MCF 10A (cell line): Measurements from ENCODE around the gene PRKCZ. TPM values are rescaled to one million over a fixed set of nuclear protein-coding genes. Genes with fewer than 3 reads are reported as not detected.

Source experiments
- BruUV-seq: library from RNA; stranded (reverse); fragments of 400-500 nt; replicated peaks from 2 replicates; lab custom pipeline; 2021; lab: Mats Ljungman, UMichigan
- CTCF ChIA-PET: fragments of 300-600 bp; sonication (Branson Sonifier 250); formaldehyde crosslinking; extraction: SDS; loops from one replicate; lab custom pipeline; 2021; ENCODE audit warnings: antibody characterized with exemption, inconsistent platforms; lab: Yijun Ruan, JAX
- POLR2A ChIA-PET: fragments of 300-600, 350-650 bp; sonication (Branson Sonifier 250); formaldehyde crosslinking; extraction: SDS; loops from one replicate; lab custom pipeline; 2020; ENCODE audit warnings: antibody characterized with exemption, inconsistent platforms; lab: Yijun Ruan, JAX
- DNase-seq: peaks from one replicate; pipeline ENCODE4 v3.0.0-alpha.2; 2018; ENCODE audit not compliant: unreplicated experiment
- H3K27ac Mint-ChIP-seq: one replicate; pipeline ENCODE4 v1.8.0; 2022; ENCODE audit warnings: mild to moderate bottlenecking, low read depth, mixed read lengths; ENCODE audit not compliant: unreplicated experiment
- H3K27me3 Mint-ChIP-seq: one replicate; pipeline ENCODE4 v1.8.0; 2022; ENCODE audit warnings: mixed read lengths; ENCODE audit not compliant: insufficient read depth, unreplicated experiment
- H3K36me3 Mint-ChIP-seq: one replicate; pipeline ENCODE4 v1.8.0; 2022; ENCODE audit warnings: mild to moderate bottlenecking, moderate library complexity, mixed read lengths; ENCODE audit not compliant: insufficient read depth, unreplicated experiment
- H3K4me1 Mint-ChIP-seq: one replicate; pipeline ENCODE4 v1.8.0; 2022; ENCODE audit warnings: mixed read lengths; ENCODE audit not compliant: insufficient read depth, unreplicated experiment
- H3K4me3 Mint-ChIP-seq: one replicate; pipeline ENCODE4 v1.8.0; 2022; ENCODE audit warnings: mild to moderate bottlenecking, moderate library complexity, mixed read lengths; ENCODE audit not compliant: unreplicated experiment
- H3K9me3 Mint-ChIP-seq: one replicate; pipeline ENCODE4 v1.8.0; 2022; ENCODE audit warnings: mixed read lengths; ENCODE audit not compliant: unreplicated experiment
- CTCF ChIP-seq: fragments of 200-600 bp; IDR thresholded peaks from one replicate; pipeline ENCODE4 v1.8.0; 2022; ENCODE audit warnings: antibody characterized with exemption, mild to moderate bottlenecking; ENCODE audit not compliant: unreplicated experiment
- intact Hi-C: fragments of 100-400 bp; cut with micrococcal nuclease; formaldehyde crosslinking; loops from 2 replicates; pipeline ENCODE4 v1.14.1; 2022
- total RNA-seq: library from RNA; stranded (reverse); gene quantifications from 2 replicates; pipeline ENCODE4 v1.2.3, GENCODE V29; 2022

Gene PRKCZ
- total RNA-seq, 1 experiment from 2014 or later, result 24.9 TPM

- ChIA-PET POLR2A (interaction anchor here (0.6 to 3.1 kb wide), 11 partner anchors 9 to 1523 kb away, joined by 3 to 18 read pairs (median 7); partner anchors contain the start of genes MORN1 and RER1), CTCF (interaction anchor here (0.6 to 4.3 kb wide), 37 partner anchors 9 to 1229 kb away, joined by 3 to 116 read pairs (median 4); partner anchors contain the start of gene SKI)
- intact Hi-C loops, result loop anchor here (10.0 kb wide), 1 partner anchor 100 kb away; no protein-coding TSS in a partner anchor
- Mint-ChIP-seq H3K9me3 (no peaks in the 10 kb centered on the region), H3K4me1 (peaks cover 12% of the 10 kb centered on the region), H3K27me3 (no peaks in the 10 kb centered on the region), H3K4me3 (peak within 1 kb of the TSS; percentile 71), H3K27ac (no peak within 1 kb of the TSS), H3K36me3 (no peaks in the 10 kb centered on the region)
- peak; percentile 66 for DNase-seq
- no TSS peak for BruUV-seq
- no peak for TF ChIP-seq CTCF
Measured at GRCh38 chr1:2194319-2194897, 144.2 kb downstream of the PRKCZ start, which contains the start of gene FAAP20. Gene FAAP20, minus strand, starts transcription at chr1:2194772. Its CDS starts 23 bp downstream, at chr1:2194749.

GRCh38 chr1:2194898-2195673 is 144.9 kb downstream of the PRKCZ start:
- no peaks in the 10 kb centered on the region for H3K27me3 Mint-ChIP-seq
- intact Hi-C loops, result loop anchor here (1.0 to 10.0 kb wide), 5 partner anchors 39 to 1227 kb away; no protein-coding TSS in a partner anchor
- peak overlapping the region; percentile 71 for H3K4me3 Mint-ChIP-seq
- H3K36me3 Mint-ChIP-seq, result no peaks in the 10 kb centered on the region
- ChIA-PET POLR2A (interaction anchor here (0.6 to 3.1 kb wide), 14 partner anchors 8 to 1229 kb away, joined by 3 to 18 read pairs (median 4); partner anchors contain the start of genes MORN1 and RER1), CTCF (interaction anchor here (0.6 to 4.3 kb wide), 44 partner anchors 9 to 1229 kb away, joined by 3 to 116 read pairs (median 4); partner anchors contain the start of gene SKI)
- H3K4me1 Mint-ChIP-seq, result peaks cover 18% of the 10 kb centered on the region
- TF ChIP-seq CTCF, result peak; percentile 96
- no peak overlapping the region for H3K27ac Mint-ChIP-seq
- no TSS peak for BruUV-seq
- no peaks in the 10 kb centered on the region for H3K9me3 Mint-ChIP-seq
- DNase-seq, result peak; percentile 87

- no peak for DNase-seq
- ChIA-PET CTCF (interaction anchor here (0.5 to 4.3 kb wide), 28 partner anchors 8 to 1228 kb away, joined by 3 to 116 read pairs (median 4); partner anchors contain the start of gene SKI), POLR2A (interaction anchor here (0.6 to 3.1 kb wide), 6 partner anchors 31 to 1228 kb away, joined by 3 to 18 read pairs (median 12); partner anchors contain the start of genes MORN1 and RER1)
- Mint-ChIP-seq H3K36me3 (no peaks in the 10 kb centered on the region), H3K27me3 (no peaks in the 10 kb centered on the region), H3K4me3 (no peak overlapping the region), H3K4me1 (peaks cover 15% of the 10 kb centered on the region), H3K9me3 (no peaks in the 10 kb centered on the region), H3K27ac (no peak overlapping the region)
- TF ChIP-seq CTCF, result no peak
- intact Hi-C loops, result loop anchor here (1.0 to 10.0 kb wide), 5 partner anchors 39 to 1227 kb away; no protein-coding TSS in a partner anchor
- no TSS peak for BruUV-seq
Measured at GRCh38 chr1:2195785-2196184, 145.6 kb downstream of the PRKCZ start.
